Measurements from ENCODE around the gene LIN7B. TPM values are rescaled to one million over a fixed set of nuclear protein-coding genes. Genes with fewer than 3 reads are reported as not detected.

Gene LIN7B
- total and polyA plus RNA-seq, 9 of the 15 experiments (the other 6 are each of a cell fraction or from before 2014, with no cell fraction given), result 0.89 to 15.7 (median 4.0) TPM

DNA sequence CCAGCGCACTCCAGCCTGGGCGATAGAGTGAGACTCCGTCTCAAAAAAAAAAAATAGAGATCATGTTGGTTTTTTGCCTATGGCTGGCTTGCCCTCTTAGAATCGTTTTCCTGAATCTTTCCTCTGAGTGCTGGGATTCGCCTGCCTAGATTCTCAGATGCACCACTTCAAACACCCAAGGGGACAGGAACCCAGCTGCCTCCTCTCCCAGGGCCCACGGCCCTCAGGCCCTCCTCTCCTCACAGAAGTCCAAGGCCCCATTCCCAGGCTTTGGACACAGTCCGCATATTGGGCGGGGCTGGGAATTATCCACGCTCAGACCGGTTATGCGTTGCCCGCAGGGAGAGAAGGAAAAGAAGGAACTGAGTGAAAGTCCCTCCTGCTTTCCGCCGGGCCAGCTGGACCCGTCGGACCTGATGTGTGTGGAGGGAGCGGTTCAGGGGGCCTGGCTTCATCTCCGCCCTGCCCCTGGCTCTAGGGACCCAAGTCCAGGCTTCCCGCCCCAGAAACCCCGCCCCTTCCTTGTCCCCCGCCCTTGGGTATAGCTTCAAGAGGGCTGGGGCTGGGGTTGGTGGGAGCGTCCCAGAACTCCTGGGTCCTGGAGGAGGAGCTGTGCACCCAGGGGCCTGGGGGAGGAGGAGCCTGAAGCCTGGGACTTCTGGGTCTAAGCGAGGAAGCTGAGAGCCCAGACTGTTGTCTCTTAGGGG, 11.0 kb downstream of the LIN7B start:
- no TSS peak for BruUV-seq (replicated peaks)
- ChIA-PET CTCF (ENCODE audit: low intra/inter-chr PET ratio) (no interaction called here), POLR2A (interaction anchor here (0.6 kb wide), 3 partner anchors 19 to 798 kb away, joined by 3 to 6 read pairs (median 3); no protein-coding TSS in a partner anchor)
- 64% methylated on average over 10 of the region's 23 CpGs for WGBS (ENCODE audit: insufficient coverage, low coverage, missing lambda C conversion rate)
- Histone ChIP-seq H3K4me3 (no peak overlapping the region), H3K9ac (ENCODE audit: insufficient read depth in 1 of 2, low read depth in 2 of 2, low read length in 2 of 2) (peak overlapping the region in 1 of 2 experiments; percentile 73; a peak in 1 of 4 replicates), H3K27me3 (ENCODE audit: control insufficient read depth in 2 of 2, insufficient read depth in 2 of 2, low read length in 2 of 2) (no peaks in the 10 kb centered on the region), H4K20me1 (replicated peaks; ENCODE audit: control insufficient read depth, insufficient read depth, low read length) (no peaks in the 10 kb centered on the region), H3K9me1 (ENCODE audit: control insufficient read depth, insufficient read depth, low read length) (no peaks in the 10 kb centered on the region), H3K36me3 (ENCODE audit: control insufficient read depth, insufficient read depth, low read length) (peaks cover 4% of the 10 kb centered on the region; the same call in 2 of the 3 replicates), H3K4me2 (ENCODE audit: insufficient read depth, low read length) (no peak overlapping the region), H3K9me3 (replicated peaks; ENCODE audit: control insufficient read depth, insufficient read depth, low read depth, low read length) (no peaks in the 10 kb centered on the region), H3K4me1 (replicated peaks in 1 of 2; ENCODE audit: control insufficient read depth in 2 of 2, insufficient read depth in 2 of 2, low read length in 2 of 2) (peaks cover 16 to 44% of the 10 kb centered on the region in 2 experiments), H3K27ac (ENCODE audit: extremely low read depth, low read depth, low read length) (no peak overlapping the region), H3K79me2 (ENCODE audit: control insufficient read depth, insufficient read depth, low read length) (peaks cover 16% of the 10 kb centered on the region; the same call in 2 of the 3 replicates), H2AFZ (ENCODE audit: low read depth, low read length) (0 out of 2 replicates have a peak overlapping the region, but pooled peaks have one; percentile 24)
- in situ Hi-C loops (cut with MboI), result no loop called here
- no peak for FAIRE-seq
- DNase-seq (ENCODE audit: extremely low read depth in 1 of 4, low spot score in 3 of 4), result peak in 1 of 4 experiments; percentile 9
- TF ChIP-seq, protein P1, sequence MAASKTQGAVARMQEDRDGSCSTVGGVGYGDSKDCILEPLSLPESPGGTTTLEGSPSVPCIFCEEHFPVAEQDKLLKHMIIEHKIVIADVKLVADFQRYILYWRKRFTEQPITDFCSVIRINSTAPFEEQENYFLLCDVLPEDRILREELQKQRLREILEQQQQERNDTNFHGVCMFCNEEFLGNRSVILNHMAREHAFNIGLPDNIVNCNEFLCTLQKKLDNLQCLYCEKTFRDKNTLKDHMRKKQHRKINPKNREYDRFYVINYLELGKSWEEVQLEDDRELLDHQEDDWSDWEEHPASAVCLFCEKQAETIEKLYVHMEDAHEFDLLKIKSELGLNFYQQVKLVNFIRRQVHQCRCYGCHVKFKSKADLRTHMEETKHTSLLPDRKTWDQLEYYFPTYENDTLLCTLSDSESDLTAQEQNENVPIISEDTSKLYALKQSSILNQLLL (CRISPR knock-in tag; IDR thresholded peaks at IDR 0.05; ENCODE audit: borderline replicate concordance), result no peak
- no peak for TF ChIP-seq ZNF695 (CRISPR knock-in tag; IDR thresholded peaks at IDR 0.05)
- TF ChIP-seq, protein P2, sequence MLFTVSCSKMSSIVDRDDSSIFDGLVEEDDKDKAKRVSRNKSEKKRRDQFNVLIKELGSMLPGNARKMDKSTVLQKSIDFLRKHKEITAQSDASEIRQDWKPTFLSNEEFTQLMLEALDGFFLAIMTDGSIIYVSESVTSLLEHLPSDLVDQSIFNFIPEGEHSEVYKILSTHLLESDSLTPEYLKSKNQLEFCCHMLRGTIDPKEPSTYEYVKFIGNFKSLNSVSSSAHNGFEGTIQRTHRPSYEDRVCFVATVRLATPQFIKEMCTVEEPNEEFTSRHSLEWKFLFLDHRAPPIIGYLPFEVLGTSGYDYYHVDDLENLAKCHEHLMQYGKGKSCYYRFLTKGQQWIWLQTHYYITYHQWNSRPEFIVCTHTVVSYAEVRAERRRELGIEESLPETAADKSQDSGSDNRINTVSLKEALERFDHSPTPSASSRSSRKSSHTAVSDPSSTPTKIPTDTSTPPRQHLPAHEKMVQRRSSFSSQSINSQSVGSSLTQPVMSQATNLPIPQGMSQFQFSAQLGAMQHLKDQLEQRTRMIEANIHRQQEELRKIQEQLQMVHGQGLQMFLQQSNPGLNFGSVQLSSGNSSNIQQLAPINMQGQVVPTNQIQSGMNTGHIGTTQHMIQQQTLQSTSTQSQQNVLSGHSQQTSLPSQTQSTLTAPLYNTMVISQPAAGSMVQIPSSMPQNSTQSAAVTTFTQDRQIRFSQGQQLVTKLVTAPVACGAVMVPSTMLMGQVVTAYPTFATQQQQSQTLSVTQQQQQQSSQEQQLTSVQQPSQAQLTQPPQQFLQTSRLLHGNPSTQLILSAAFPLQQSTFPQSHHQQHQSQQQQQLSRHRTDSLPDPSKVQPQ (CRISPR knock-in tag; IDR thresholded peaks at IDR 0.05; ENCODE audit: borderline replicate concordance), result no peak
- no peak for TF ChIP-seq PRPF4 (IDR thresholded peaks at IDR 0.05; ENCODE audit: insufficient read depth, low read depth, low read length, poor library complexity, severe bottlenecking)
- TF ChIP-seq KDM1A (IDR thresholded peaks at IDR 0.05), result no peak
- TF ChIP-seq CREB1 (IDR thresholded peaks at IDR 0.05), result no peak
- no peak for TF ChIP-seq CREB1 (CRISPR knock-in tag; IDR thresholded peaks at IDR 0.05)
- no peak for TF ChIP-seq ZNF766 (CRISPR knock-in tag; conservative IDR thresholded peaks at IDR 0.05)
- no peak for TF ChIP-seq MEF2D (tag; conservative IDR thresholded peaks at IDR 0.05; ENCODE audit: low read depth)
- no peak for TF ChIP-seq ZBTB8A (IDR thresholded peaks at IDR 0.05; ENCODE audit: partially characterized antibody)
- TF ChIP-seq FOS (IDR thresholded peaks at IDR 0.05; ENCODE audit: extremely low read depth, insufficient read length), result no peak
- no peak for TF ChIP-seq SNRNP70 (optimal IDR thresholded peaks at IDR 0.05; ENCODE audit: low read depth, low read length)
- TF ChIP-seq ZFP36 (IDR thresholded peaks at IDR 0.05; ENCODE audit: low read depth, low read length, partially characterized antibody), result no peak
- intact Hi-C loops (cut with micrococcal nuclease), result no loop called here
- no peak for ATAC-seq
